H1 (cell line): ENCODE measurements around the gene TACC2.

ENCODE experiments used
- CHD2 ChIP-seq: IDR thresholded peaks from 2 replicates; pipeline ENCODE4 v1.6.1; 2012; ENCODE audit warnings: low read length, improper control_type of control experiment
- CTCF ChIP-seq, 3 experiments: IDR thresholded peaks; 1 replicate in 2 of 3; 2 replicates in 1 of 3; pipeline versions ENCODE4 v1.5.1 to v1.6.1; 2011; ENCODE audit warnings: low read length in 3 of 3, mild to moderate bottlenecking in 3 of 3, inconsistent platforms in 2 of 3, low read depth in 1 of 3, moderate library complexity in 1 of 3; ENCODE audit not compliant: insufficient read depth in 1 of 3; ENCODE audit errors: control extremely low read depth in 1 of 3
- EZH2 ChIP-seq: fragments of 200-600 bp; sonication (generic); IDR thresholded peaks from 2 replicates; pipeline ENCODE4 v1.7.1; 2012; ENCODE audit warnings: low read depth, mild to moderate bottlenecking, moderate library complexity, low read length, inconsistent platforms; ENCODE audit not compliant: severe bottlenecking
- KDM1A ChIP-seq: fragments of 200-600, 300-600 bp; sonication (generic); IDR thresholded peaks from 2 replicates; pipeline ENCODE4 v1.7.1; 2016; ENCODE audit warnings: mild to moderate bottlenecking, low read length, borderline replicate concordance
- MAX ChIP-seq: IDR thresholded peaks from 2 replicates; pipeline ENCODE4 v1.6.1; 2012; ENCODE audit warnings: inconsistent platforms
- PHF8 ChIP-seq: fragments of 200-600 bp; sonication (generic); conservative IDR thresholded peaks from 2 replicates; pipeline ENCODE4 v1.7.1; 2012; ENCODE audit warnings: low read depth, mild to moderate bottlenecking, inconsistent platforms, low read length, moderate library complexity
- POLR2A ChIP-seq, 2 experiments: IDR thresholded peaks; 1 replicate in 1 of 2; 2 replicates in 1 of 2; pipeline ENCODE4 v1.6.1; 2011; ENCODE audit warnings: low read depth in 2 of 2, low read length in 2 of 2, mild to moderate bottlenecking in 2 of 2; ENCODE audit errors: control extremely low read depth in 1 of 2
- TAF7 ChIP-seq: optimal IDR thresholded peaks from 2 replicates; pipeline ENCODE3; 2011; ENCODE audit warnings: low read depth, mild to moderate bottlenecking, inconsistent platforms, low read length, moderate library complexity, borderline replicate concordance
- USF2 ChIP-seq: IDR thresholded peaks from 2 replicates; pipeline ENCODE4 v1.6.1; 2011; ENCODE audit warnings: low read length, improper control_type of control experiment

- no peak for TF ChIP-seq CTCF (IDR thresholded peaks at IDR 0.05; ENCODE audit: control extremely low read depth in 1 of 3, insufficient read depth in 1 of 3, low read depth in 1 of 3, low read length in 3 of 3)
- TF ChIP-seq EZH2 = no peak
- no peak for TF ChIP-seq KDM1A
- TF ChIP-seq PHF8 = no peak
- TF ChIP-seq MAX = no peak
- TF ChIP-seq TAF7 = no peak
- no peak for TF ChIP-seq POLR2A (IDR thresholded peaks at IDR 0.05; ENCODE audit: control extremely low read depth in 1 of 2, low read depth in 2 of 2, low read length in 2 of 2)
- no peak for TF ChIP-seq CHD2
- no peak for TF ChIP-seq USF2
Measured at GRCh38 chr10:122102869-122103525, 114.0 kb downstream of the TACC2 start.
